Kidney capillary endothelial cell (primary cell): ENCODE data around the gene TMEM121B.
A peak's percentile ranks its signal among the peaks of the same experiment; 100 is the strongest.

Experiments used
- DNase-seq: peaks from one replicate; pipeline ENCODE4 v3.0.0-alpha.2; 2018; ENCODE audit warnings: low spot score

The TMEM121B gene

GRCh38 chr22:17137861-17138425, 16.8 kb upstream of the TMEM121B start:
- DNase-seq: no peak

DNA sequence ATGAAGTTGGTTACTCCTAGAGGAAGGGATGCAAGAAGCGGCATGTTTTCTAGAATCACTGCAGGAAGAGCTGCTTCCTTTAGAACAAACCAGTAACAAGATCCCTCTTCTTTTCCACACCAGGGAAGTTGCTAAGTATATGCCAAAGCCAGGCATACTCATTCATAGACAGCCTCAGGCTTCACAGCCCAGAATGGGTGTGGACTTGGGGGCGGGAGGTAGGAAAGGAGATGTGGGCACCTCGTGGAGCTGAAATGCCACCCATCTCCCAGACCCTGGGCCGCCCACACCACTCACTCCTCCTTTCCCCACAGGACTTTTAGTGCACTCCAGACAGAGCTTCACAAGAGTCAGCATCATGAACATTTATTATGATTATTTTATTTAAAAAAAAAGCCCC, 16.0 kb upstream of the TMEM121B start:
- DNase-seq: no peak

DNA sequence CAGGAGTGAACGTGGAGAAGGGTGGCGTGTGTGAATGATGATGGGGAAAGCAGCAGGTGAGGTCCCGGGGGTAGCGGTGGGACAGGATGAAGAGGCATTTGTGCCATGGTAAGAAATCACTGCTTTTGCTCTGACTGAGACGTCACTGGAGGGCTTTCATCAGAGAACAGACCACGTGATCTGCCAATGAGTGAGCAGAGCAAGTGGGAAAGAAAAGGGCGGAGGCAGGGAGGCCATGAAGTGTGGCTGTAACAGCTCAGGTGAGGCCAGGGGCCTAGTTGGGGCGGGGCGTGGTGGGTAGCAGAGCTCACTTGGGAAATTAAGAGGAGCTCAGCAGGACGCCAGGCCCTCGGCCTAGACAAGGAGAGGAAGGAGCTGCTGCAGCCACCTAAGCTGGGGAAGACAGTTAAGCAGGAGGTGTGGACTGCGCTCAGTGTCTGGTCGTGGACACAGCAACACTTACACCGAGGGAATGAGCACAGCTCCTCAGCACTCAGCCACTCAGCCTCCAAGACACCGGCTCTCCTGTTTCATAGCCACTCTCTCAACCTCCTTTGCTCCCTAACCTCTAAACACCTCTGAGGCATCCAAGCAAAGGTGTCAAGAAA, 14.1 kb upstream of the TMEM121B start:
- no peak for DNase-seq

- no peak for DNase-seq
Observed at GRCh38 chr22:17133137-17133536, 12.0 kb upstream of the TMEM121B start.

- no peak for DNase-seq
Observed at GRCh38 chr22:17132112-17132511, 11.0 kb upstream of the TMEM121B start.

DNA sequence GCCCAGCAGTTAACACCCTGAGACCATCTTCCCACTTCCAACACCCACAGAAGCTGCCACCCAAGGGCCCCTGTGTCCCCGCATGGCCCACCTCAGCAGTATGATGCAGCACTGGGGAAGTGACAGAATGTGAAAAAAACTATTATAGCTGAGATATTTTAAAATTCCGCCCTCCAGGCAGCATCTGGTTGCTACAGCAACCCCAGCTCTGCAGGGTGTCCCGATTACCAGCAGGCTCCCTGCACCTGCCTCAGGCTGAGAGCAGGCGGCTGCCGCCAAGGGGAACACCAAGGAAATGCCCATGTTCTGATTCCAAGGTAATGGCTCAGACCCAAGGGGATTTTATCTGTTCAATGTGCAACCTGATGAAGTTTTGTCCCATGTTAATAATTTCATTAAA, 10.5 kb upstream of the TMEM121B start:
- no peak for DNase-seq

- no peak for DNase-seq
Observed at GRCh38 chr22:17130199-17130598, 9.0 kb upstream of the TMEM121B start.

DNA sequence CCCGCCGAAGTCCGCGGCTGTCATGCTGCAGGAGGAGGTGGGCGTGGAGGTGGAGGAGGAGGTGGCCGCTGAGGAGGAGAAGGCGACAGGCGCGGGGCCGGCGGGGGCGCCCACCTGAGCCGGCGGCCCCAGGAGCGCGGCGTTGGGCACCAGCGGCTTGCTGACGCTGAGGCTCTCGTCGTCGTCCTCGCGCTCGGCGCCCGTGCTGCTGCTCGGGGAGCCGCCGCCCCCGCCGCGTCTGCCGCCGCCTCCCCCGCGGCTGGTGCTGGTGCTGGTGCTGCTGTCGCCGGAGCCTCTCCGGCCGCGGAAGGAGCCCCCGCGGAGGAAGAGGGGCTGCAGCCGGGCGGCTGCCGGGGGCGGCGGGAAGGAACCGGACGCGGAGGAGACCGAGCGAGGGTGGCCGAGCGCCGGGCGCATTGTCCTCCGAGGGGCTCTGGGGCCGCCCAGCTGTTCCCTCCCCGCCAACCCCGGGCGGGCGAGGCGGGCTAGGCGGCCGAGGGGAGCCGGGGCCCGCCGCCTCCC, 388 bp downstream of the TMEM121B start:
- DNase-seq: no peak

- peak; percentile 18 for DNase-seq
Observed at GRCh38 chr22:17120281-17120680, 879 bp downstream of the TMEM121B start.

DNA sequence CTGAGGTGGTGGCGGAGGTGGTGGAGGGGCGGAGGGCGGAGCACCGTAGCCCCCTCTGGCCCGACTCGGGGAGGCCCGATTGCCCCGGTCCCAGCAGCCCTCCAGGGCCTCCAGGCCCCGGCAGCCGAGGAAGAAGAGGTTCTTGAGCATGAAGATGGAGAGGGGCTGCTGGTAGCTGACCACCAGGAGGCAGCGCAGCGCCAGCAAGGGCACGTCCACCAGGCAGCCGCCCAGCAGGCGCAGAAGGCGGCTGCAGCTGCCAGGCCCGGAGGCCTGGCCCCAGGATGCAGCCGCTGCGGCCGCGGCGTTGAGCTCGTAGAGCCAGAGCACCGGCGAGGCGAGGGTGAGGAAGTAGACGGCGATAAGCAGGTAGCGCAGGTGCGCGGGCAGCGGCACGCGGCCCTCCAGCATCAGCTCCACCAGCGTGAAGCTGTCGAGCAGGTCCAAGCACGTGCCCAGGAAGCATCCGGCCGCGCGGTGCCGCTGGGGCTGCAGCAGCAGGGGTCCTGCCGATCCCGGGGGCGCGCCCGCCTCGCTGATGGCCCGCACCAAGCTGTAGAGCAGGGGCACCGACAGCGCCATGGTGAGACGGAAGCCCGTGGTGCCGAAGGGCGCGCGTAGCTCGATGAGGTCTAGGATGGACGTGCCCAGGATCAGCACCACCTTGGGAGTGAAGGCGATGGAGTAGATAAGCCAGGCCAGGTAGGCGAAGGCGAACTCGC, 1.5 kb downstream of the TMEM121B start:
- no peak for DNase-seq

DNA sequence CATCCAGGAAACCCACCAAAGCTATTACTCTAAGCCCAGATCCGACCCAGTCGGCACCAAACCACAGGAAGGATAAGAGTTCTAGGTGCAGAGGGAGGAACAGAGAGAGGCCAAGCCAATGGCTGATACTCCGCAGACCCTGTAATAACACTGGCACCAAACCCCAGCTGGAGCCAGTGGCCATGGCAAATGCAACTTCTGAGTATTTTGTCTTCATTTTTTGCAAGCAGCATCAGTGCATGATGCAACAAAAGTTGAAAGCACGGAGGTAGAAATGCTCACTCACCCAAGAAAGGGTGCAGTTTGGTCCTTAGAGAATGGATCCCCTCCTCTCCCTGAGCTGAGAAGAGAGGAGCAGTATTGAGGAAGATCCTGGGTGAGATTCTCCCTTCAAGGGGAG, 2.8 kb downstream of the TMEM121B start:
- DNase-seq: no peak

- peak; percentile 15 for DNase-seq
Observed at GRCh38 chr22:17117890-17118289, 3.3 kb downstream of the TMEM121B start.

DNA sequence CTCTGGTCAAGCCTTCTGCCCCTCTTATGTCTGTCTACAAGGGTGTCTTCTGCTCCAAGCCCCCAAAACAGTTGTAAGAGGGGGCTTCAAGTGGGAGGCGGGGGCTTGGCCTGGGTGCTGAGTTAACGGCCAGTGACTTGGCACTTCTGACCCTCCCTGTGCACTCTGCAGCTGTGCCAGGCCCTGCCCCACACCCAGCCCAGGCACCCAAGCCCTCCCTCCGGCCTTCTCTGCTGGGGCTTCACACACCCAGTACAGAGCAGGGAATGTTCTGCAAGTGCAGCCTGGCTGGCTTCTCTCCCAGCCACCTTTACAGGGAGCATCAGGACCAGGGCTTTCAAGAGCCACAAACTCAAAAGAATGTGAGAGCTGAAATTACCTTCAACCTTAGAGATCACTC, 3.8 kb downstream of the TMEM121B start:
- no peak for DNase-seq

- no peak for DNase-seq
Observed at GRCh38 chr22:17116572-17117330, 4.4 kb downstream of the TMEM121B start.

GRCh38 chr22:17115945-17116565, 5.1 kb downstream of the TMEM121B start:
- DNase-seq: no peak

GRCh38 chr22:17115236-17115635, 5.9 kb downstream of the TMEM121B start:
- DNase-seq: no peak

GRCh38 chr22:17114898-17115235, 6.3 kb downstream of the TMEM121B start:
- DNase-seq: no peak

DNA sequence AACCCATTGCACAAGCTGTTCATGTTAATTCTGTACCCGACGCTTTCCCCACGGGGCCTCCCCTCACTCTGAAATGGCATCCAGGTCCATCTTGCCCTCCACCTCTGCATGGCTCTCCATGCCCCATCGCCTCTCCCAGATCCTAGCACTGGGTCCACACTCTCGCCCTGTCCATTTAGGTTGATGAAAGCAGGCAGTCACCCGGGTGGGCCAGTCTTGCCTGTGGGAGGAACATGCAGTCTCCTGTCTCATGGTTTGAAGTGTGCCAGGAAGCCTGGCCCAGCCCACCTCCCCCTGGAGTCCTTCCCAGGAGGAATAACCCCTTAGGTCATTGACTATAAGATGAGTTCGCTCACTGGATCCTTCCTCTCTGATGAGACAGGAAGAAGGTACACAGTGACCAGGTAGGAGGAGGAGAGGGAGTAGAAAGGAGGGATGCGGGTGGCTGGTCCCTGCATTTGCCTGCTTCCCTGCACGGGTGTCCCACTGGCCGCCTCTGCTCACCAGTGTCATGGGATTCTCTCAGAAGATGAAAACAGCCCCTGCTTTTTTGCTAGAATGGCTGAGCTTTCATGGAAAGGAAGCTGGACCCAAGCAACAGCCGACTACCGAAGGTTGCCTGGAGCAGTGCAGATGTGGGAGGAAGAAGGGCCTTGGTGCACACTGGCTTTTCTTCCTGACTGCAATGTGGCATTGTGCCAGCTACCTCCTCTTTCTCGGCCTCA, 6.8 kb downstream of the TMEM121B start:
- no peak for DNase-seq

DNA sequence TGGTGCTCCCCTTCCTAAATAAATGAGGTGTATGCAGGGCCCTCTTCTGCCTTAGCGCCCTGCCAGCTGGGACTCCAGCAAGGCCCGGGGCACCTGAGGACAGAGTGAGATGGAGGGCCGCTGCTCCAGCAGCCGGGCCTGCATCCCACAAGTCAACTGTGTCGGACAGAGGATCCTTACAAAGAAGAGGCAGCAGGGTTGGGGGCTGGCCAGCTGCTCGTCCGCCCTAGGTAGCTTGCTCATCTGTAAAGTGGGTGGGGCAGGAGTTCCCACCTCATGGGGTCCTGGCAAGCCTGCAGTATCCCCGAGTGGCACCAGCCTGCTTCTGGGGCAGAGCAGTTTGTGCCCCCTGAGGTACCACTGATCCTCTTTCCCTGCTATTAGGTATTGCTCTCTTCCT, 7.6 kb downstream of the TMEM121B start:
- no peak for DNase-seq

GRCh38 chr22:17112491-17113042, 8.6 kb downstream of the TMEM121B start:
- no peak for DNase-seq

DNA sequence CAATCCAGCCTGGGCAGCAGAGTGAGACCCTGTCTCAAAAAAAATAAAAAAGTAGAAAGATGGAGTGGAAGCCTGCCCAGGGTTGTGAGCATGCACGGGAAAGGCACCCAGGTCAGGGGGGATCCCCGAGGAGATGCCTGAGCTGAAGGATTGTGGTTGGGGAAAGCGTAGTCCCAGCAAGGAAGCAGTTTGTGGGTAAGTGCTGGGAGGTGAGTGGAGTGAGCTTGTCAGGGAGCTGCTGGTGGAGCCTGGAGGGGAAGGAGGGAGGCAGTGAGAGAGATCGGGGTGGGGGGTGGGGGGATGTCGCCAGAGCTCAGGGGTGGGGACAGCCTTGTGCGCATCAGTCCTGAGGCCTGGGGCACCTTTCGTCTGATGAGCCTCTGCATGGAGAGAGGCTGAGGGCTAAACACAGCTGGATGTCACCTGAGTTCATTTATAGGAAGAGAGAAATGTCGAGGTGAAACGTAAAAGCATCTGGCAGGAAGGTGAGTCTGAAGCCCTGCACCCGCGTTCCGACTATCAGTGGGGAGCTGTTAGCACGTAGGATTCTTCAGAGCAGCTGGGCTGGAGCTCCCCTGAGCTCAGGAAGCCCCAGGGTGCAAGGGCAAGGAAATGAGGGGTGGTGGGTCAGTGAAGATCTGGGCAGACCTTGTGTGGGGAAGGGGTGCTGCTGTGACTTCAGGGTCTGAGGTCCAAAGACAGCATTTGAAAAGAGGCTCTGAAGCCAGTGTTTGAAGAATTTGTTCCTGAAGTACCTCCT, 10.2 kb downstream of the TMEM121B start:
- DNase-seq: no peak
